ENCODE results near the gene CYP24A1. TPM values are rescaled to one million over a fixed set of nuclear protein-coding genes. Genes with fewer than 3 reads are reported as not detected.

The CYP24A1 gene
- total and polyA plus RNA-seq, 9 donors, result 0.15 to 3.7 TPM; not detected in 7

DNA sequence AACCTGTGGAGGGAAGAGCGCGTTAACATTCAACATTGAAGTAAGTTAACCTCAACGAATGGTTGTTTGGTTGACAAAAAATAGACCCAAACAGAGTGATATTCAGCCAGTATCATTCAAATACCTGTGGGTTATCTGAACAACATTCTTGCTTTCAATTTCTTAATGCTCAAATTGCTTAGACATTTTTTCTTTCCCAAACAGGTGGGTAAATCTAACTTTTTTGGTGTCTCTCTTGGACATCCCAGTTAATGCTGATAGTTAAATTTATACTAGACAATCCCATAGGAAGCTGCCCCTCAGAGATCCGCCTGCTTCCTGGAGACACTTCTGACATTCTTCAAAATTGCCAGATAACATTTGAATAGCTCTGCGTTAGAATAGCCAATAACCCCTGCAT, 20.0 kb upstream of the CYP24A1 start:
- intact Hi-C loops (cut with DNase I), result loop anchor here in 2 of 4 donors (2.0 to 10.0 kb wide), 2 partner anchors 97 to 99 kb away; no protein-coding TSS in a partner anchor
- Histone ChIP-seq H3K9me3 (no peaks in the 10 kb centered on the region), H3K27me3 (no peaks in the 10 kb centered on the region), H3K4me1 (ENCODE audit: insufficient read depth) (peaks cover 2% of the 10 kb centered on the region), H3K36me3 (no peaks in the 10 kb centered on the region), H3K4me3 (no peak overlapping the region), H3K27ac (no peak overlapping the region)
- DNase-seq, result no peak
- 70 to 89% (median 72%) methylated on average over 5 of the region's 5 CpGs for WGBS, 3 donors
- TF ChIP-seq POLR2A (IDR thresholded peaks at IDR 0.05) (no peak), EP300 (IDR thresholded peaks at IDR 0.05) (no peak)
- TF ChIP-seq, protein P1, sequence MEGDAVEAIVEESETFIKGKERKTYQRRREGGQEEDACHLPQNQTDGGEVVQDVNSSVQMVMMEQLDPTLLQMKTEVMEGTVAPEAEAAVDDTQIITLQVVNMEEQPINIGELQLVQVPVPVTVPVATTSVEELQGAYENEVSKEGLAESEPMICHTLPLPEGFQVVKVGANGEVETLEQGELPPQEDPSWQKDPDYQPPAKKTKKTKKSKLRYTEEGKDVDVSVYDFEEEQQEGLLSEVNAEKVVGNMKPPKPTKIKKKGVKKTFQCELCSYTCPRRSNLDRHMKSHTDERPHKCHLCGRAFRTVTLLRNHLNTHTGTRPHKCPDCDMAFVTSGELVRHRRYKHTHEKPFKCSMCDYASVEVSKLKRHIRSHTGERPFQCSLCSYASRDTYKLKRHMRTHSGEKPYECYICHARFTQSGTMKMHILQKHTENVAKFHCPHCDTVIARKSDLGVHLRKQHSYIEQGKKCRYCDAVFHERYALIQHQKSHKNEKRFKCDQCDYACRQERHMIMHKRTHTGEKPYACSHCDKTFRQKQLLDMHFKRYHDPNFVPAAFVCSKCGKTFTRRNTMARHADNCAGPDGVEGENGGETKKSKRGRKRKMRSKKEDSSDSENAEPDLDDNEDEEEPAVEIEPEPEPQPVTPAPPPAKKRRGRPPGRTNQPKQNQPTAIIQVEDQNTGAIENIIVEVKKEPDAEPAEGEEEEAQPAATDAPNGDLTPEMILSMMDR (IDR thresholded peaks at IDR 0.05), result no peak

DNA sequence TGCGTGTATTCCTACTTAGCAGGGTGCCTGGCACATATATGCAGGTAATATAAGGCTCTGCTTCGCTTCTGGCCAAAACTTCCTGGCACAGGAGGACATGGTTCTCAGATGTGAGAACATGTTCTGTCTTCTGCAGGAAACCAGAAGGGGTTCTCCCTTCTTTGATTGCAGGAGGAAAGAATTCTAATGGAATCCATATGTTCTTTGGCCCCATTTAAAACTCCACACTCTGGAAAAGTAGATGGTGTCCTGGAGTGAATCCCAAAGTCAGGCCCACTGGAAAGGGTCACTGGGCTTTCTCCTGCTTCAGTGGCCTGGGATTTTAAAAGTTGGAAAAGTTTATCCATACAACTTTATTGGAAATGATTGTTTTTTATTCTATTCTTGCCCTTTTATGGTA, 16.4 kb upstream of the CYP24A1 start:
- no peak for TF ChIP-seq POLR2A (IDR thresholded peaks at IDR 0.05)
- TF ChIP-seq, protein P1 (IDR thresholded peaks at IDR 0.05), result no peak
- TF ChIP-seq EP300 (IDR thresholded peaks at IDR 0.05), result no peak
- no peak for DNase-seq
- intact Hi-C loops (cut with DNase I), result loop anchor here in 1 of 4 donors (10.0 kb wide), 1 partner anchor 95 kb away; no protein-coding TSS in a partner anchor
- Histone ChIP-seq H3K9me3 (no peaks in the 10 kb centered on the region), H3K27me3 (no peaks in the 10 kb centered on the region), H3K4me3 (no peak overlapping the region), H3K36me3 (no peaks in the 10 kb centered on the region), H3K4me1 (ENCODE audit: insufficient read depth) (peaks cover 2% of the 10 kb centered on the region), H3K27ac (no peak overlapping the region)
- WGBS, 3 donors, result 92 to 97% (median 96%) methylated on average over 2 of the region's 2 CpGs

DNA sequence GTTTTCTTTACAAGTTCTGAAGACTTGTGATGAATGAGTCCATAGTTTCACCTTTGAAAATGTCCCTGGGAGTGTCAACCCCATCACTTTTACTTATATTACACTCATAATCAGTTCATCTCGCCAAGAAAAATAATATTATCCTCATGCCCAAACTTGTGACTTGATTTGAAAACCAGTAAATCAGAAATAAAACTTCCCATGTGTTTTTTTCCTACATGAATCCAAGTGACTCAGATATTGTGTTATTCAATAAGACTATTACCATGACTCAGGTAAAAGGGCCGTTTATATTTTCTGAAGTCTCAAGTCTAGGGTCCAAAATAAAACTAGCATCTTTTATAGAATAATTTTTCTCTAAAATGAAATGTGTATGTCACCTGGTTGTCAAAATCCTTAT, 15.8 kb upstream of the CYP24A1 start:
- no peak for DNase-seq
- H3K36me3 ChIP-seq, result no peaks in the 10 kb centered on the region
- intact Hi-C loops (cut with DNase I), result loop anchor here in 1 of 4 donors (10.0 kb wide), 1 partner anchor 95 kb away; no protein-coding TSS in a partner anchor
- H3K27ac ChIP-seq, result no peak overlapping the region
- no peaks in the 10 kb centered on the region for H3K27me3 ChIP-seq
- no peak overlapping the region for H3K4me3 ChIP-seq
- H3K9me3 ChIP-seq, result no peaks in the 10 kb centered on the region
- 32 to 64% (median 42%) methylated on average over 2 of the region's 2 CpGs for WGBS, 3 donors
- TF ChIP-seq POLR2A (IDR thresholded peaks at IDR 0.05), result no peak
- TF ChIP-seq EP300 (IDR thresholded peaks at IDR 0.05), result no peak
- TF ChIP-seq, protein P1 (IDR thresholded peaks at IDR 0.05), result no peak
- H3K4me1 ChIP-seq (ENCODE audit: insufficient read depth), result peaks cover 2% of the 10 kb centered on the region

DNA sequence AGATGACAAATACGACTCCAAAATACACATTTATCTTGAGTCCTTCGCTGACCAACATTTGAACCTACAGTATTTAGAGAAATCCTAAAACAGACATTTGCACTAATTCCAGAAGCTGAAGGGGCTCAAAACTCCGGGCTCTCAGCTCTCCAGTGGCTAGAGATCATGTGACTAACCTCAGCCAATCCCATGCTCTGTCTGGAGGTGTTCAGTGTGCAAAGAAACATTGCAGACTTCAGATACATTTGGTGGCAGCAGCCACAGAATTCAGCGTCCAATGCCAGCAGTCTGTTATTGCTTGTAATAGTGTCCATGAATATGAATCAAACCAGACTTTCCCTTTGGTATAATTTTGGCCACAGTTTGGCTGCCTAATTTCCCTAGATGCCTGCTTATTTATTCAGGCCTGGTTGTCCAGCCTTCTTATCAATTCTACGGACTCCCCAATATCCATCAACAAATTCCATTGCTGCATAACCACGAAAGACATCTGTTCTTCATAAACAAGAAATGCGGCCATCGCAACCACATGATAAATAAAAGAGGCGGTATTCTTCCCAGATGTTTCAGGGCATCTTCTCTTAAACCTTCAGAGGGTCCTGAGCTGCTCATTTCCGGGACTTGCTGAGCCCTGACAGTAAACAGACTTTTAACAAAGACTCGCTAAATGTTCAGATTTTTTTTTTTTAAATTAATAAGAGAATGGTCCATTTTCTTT, 14.5 kb upstream of the CYP24A1 start:
- Histone ChIP-seq H3K9me3 (no peaks in the 10 kb centered on the region), H3K36me3 (no peaks in the 10 kb centered on the region), H3K4me3 (no peak overlapping the region), H3K27me3 (no peaks in the 10 kb centered on the region), H3K27ac (no peak overlapping the region), H3K4me1 (ENCODE audit: insufficient read depth) (no peaks in the 10 kb centered on the region)
- no peak for TF ChIP-seq POLR2A (IDR thresholded peaks at IDR 0.05)
- DNase-seq, result no peak
- intact Hi-C loops (cut with DNase I), result no loop called here
- WGBS, 3 donors, result 43 to 62% (median 45%) methylated on average over 11 of the region's 11 CpGs

Measured in ovary (tissue), 9 donors.